Activated CD8-positive, alpha-beta memory T cell treated with anti-CD3 and anti-CD28 coated beads, Interleukin-2, amount 50 U/mL, for 48 hours (primary cell): Measurements from ENCODE around the gene ANKRD39.

Source experiments
- DNase-seq: peaks from one replicate; pipeline ENCODE4 v3.0.0-alpha.2; 2020

ANKRD39 gene

DNA sequence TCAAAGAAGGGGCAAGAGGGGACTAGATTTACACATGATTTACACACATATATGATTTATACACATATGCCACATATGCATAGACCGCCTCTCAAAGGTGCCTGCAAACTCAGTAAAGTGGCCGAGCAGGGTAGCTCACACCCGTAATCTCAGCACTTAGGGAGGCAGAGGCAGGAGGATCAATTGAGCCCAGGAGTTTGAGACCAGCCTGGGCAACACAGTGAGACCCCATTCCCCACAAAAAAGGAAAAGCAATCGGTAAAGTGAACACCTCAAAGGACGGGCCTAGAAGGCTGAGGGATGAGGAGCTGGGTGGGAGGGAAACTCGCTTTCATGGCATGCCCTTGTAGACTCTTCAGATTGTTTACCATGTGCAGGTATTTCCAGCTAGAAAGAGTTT lies 5.1 kb downstream of the ANKRD39 start:
- no peak for DNase-seq

DNA sequence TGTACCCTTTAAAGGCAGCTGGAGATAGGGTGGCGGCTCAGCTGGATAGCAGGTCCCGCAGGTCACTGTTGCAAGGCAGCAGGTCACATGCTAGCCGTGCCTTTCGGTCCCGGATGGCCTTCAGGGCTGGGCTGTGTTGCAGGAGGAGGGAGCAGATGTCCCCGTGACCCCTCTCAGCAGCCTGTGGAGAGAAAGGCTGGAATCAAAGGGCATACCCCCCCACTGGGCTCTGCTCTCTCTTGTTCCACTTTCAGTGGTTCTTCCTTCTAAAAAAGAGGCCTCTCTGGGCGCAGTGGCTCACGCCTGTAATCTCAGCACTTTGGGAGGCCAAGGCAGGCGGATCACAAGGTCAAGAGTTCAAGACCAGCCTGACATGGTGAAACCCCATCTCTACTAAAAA lies 9.6 kb downstream of the ANKRD39 start:
- no peak for DNase-seq

DNA sequence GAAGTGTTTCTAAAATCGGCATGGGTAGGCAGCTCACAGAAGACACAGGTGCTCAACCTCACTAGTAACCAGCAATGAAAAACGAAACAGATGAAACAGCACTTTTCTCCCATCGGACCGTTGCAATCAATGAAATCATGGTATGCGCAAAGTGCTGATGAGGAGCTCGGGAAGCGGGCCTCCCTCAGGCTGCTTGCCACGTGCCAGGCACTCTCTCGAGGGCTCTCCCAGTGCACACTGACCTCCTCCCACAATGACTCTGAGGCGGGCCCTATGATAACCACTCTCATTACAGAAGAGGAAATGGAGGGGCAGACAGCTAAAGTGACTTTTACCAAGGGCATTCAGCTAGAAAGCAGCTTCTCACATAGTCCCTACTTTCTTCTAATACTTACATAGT lies 10.2 kb downstream of the ANKRD39 start:
- no peak for DNase-seq

DNA sequence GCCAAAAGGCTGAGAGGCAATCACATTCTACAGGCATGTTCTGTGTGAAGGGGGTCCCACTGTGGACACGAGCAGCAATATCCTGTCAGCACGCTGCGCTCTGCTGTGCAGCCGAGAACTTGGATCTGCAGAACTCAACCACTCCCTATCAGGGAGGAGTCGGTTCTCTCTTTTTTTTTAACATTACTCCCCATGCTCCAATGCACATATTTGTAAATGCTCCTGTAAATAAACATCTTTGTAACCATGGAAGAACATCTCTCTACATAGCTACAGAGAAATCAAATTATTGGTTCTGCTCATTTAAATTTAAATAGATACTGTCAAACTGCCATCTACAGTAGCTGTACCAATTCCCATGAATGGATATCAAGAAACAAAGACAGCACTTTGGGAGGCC lies 11.0 kb downstream of the ANKRD39 start:
- no peak for DNase-seq

DNA sequence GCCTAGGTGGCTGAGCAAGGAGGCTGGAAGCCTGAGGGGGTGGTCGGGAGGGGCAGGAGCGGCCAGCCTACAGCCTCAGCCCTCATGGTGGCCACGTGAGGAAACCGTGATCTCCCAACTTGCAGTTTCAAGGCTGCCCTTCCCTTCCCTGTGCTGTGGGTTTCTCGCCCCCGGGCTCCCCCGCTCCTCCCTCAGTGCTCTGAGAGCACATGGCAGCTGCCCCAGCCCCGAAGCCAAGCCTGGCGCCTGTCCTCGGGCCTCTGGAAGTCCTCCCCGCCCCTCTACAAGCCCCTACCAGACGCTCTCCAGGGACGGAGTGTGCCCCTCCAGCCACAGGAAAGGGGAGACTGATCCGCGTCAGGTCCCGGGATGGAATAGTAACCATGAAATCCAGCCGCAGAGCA lies 13.4 kb downstream of the ANKRD39 start:
- DNase-seq, result peak; percentile 52

DNA sequence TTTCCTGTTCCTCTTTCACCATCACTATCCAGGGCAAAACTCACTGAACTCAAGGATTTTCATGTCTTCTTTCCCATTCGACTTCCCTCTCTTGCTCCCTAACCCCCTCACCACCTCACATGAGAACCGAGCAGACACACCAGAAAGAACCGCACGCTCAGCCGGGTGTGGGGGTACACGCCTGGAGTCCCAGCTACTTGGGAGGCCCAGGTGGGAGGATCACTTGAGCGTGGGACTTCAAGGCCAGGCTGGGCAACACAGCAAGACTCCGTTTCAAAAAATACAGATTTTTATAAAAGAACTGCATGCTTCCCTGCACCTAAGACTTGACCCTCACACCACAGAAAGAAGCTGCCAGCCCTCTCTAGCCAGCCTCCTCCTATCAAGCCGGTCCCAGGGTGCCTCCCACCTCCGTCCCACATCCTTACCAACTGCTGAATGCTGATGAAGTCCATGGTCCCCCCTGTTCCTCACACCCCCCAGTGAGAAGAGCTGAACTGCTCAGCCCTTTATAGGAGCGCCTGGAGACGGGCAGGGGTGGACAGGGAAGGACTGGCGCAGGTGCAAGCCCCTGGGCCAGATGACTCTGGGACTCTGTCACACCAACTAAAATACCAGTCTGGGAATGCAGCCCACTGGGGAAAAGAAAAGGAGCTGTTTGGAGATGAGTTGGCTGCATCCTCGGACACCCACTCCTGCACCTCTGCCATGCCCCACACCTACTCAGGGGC lies 14.1 kb downstream of the ANKRD39 start, which contains the start of gene ANKRD23:
Gene ANKRD23 (minus strand): TSS at position 484 of the 731 bp plus-strand sequence. CDS start 29 bp downstream, at position 455.
- DNase-seq, result no peak

DNA sequence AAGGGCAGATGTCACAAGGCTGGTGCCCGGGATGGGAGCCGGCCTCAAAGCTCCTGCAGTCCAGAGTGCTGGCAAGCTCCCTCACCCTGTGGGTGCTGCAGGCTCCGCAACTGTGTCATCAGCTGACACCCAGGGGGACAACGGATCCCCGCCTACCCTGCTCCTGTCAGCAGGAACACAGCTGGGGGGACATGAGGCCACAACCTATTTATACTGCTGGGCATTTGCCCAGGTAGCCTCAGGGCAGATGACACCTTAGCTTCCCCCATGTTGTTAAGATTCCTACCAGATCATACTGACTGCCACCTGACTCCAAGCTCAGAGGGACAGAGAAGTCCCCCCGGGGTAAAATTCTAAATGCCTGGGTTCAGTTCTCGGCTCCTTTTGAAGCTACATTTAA lies 15.2 kb downstream of the ANKRD39 start:
- no peak for DNase-seq

DNA sequence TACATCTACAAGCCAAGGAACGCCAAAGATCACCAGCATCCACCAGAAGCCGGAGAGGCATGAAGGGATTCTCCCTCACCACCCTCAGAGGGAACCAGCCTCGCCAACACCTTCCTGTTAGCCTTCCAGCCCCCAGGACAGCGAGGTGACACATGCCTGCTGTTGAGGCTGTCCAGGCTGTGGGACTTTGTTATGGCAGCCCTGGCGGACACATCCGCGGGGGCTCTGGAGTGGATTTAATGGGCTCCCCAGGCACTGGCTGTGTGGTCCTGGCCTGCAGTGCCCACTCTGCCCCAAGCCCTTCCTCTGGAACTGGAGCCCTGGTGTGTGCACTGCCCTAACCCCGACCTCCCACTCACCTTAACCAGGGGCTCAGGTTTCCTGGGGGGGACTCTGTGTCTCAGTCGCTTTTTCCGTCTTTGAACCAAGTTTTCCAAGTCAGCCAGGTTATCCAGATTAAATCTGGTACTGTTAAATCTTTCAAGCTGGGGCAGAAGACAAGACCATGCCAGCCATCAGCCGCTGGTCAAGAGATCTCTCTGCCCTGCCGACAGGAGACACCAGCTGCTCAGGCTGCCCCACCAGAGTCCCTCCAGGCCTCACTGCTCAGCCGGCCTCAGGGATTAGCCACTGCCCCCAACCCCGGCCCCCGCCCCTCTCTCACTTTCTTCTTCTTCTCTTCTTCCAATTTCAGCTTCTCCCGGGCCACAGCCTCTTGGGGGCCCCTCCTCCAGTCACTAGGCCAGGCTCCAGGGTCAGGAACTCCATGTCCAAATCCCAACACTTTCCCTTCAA lies 15.9 kb downstream of the ANKRD39 start:
- DNase-seq, result no peak

DNA sequence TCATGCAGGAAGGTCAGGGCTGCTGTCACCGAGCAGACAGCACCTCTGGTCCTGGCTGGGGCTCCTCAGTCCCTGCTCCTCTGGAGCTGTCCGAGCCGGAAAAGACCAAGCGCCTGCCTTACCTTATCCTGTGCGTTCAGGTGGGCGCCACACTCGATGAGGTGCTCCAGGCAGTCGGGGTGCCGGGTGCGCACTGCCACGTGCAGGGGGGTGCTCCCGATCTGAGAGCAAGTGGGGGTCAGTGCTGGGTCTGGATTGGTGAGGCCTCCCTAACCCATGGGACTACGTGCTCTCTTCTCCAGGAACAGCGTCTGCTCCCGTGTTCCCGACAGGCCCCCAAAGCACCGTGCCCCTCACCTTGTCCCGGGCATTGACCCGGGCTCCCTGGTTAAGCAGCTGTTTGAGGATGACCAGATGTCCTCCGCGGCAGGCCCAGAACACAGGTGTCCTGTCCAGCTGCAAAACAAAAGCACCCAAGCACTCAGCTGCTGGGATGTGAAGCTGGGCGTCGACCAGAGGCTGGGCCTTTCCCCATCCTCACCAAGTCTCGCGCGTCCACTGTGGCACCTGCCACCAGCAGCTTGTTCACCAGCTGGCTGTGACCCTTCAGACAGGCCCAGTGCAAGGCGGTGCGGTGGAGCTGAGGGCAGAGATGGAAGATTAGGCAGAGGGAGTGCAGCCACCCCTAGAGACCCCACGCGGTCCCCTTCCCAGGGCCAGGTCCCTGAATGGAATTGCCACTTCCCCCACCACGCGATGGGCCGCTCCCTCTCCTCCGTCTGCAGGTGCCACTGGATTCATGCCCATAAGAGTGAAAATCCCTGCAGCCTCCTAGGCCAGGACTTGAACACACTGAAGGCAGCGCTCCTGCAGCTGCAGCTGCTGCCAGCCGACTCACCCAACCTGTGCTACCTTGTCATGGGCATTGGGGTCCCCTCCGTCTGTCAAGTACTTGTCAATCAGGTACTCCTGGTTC lies 17.7 kb downstream of the ANKRD39 start:
- no peak for DNase-seq

DNA sequence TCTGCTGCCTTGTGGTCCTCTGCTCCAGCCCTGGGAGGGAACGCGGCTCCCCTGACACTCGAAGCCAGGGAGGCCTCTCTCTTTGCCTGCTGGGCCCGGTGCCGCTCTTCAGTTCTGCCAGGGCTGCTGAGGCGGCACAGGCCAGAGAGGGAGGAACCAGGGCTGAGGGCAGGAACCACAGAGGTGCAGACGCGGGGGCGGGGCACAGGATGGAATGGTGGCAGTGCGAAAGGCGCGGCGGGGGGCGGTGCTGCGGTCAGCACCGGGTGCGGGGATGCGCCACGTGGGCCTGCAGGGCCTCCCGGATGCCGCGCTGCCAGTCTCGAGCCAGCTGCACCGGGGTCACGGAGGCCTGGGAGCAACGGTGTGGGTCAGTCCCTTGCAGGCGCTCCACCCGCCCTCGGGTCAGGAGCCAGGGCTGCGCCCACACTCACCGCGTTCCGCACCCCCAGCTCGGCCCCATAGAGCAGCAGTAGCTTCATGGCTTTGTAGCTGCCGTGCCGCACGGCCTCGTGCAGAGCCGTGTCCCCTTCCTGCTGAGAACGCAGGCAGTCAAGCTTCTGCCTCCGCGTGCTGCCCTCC lies 18.4 kb downstream of the ANKRD39 start:
- DNase-seq, result peak; percentile 87

DNA sequence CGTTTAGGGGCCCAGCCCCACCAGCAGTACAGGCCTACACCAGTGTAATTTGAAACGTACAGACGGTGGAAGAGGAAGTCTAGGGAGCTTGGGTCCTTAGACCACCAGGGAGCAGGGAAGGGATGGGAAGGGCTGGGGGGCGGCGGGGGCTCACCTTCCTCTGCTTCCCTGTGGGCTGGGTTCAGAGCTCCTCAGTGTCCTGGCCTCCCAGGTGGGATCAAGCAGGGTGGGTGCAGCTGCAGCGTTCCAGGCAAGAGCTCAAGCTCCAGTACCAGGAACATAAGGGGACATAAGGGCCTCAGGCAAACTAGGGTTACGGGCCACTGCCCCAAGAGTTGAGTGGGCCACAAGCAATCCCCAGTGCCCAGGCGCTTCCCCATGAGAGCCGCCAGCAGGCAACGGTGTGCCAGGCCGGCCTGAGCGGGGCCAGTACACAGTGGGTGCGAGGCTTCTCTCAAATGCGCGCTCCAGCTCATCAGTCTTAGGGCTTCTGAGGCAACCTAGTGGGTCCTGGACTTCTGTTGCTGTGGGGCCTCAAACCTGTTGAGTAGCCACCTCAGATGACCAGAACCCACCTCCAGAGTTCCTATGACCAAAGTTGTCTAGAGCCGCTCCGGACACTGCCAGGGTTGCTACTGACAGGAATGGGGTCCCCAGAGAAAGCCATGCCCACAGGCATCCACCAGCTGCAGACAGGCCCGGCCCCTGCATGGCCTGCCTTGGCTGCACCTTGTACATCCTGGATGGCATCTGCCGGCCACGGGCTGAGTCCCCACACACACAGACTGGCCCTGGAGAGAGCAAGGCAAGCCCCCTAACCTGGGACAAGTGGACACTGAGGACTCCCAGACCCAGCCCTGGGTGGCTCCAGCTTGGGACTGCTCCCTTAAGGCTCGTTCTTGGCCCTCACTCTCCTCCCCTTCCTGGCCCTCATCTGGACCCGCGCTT lies 19.2 kb downstream of the ANKRD39 start:
- DNase-seq, result peak; percentile 51

DNA sequence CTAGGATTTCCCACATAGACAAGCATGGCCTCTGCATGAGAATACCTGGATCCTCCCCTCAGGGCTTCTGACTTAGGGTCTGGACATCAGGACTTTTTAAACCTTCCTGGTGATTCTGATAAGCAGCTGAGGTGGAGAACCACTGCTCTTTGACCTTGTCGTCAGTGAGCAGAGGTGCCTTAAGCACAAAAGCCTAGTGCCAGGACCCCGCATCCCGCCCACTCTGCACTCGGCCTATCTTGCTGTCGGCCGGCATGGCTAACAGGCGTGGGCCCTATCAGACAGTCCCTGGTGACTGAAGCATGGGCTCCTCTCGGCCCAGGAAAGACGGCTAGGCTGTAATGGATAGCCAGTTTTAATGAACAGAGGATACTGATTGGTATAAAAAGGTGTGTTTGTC lies 20.2 kb downstream of the ANKRD39 start:
- DNase-seq, result no peak

DNA sequence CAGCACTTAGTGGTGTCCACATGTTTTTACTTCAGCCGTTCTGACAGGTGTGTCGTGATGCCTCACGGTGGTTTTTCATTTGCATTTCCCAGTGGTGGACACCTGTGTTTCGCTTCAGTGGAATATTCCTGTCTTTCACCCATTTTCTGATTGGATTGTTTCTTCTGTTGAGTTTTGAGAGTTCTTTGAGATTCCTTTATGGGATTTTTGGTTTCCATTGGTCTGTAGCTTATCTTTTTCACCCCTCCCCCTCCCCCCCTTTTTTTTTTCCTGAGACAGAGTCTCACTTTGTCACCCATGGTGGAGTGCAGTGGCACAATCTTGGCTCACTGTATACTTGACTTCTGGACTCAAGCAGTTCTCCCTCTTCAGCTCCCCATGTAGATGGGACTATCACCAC lies 22.0 kb downstream of the ANKRD39 start:
- no peak for DNase-seq

DNA sequence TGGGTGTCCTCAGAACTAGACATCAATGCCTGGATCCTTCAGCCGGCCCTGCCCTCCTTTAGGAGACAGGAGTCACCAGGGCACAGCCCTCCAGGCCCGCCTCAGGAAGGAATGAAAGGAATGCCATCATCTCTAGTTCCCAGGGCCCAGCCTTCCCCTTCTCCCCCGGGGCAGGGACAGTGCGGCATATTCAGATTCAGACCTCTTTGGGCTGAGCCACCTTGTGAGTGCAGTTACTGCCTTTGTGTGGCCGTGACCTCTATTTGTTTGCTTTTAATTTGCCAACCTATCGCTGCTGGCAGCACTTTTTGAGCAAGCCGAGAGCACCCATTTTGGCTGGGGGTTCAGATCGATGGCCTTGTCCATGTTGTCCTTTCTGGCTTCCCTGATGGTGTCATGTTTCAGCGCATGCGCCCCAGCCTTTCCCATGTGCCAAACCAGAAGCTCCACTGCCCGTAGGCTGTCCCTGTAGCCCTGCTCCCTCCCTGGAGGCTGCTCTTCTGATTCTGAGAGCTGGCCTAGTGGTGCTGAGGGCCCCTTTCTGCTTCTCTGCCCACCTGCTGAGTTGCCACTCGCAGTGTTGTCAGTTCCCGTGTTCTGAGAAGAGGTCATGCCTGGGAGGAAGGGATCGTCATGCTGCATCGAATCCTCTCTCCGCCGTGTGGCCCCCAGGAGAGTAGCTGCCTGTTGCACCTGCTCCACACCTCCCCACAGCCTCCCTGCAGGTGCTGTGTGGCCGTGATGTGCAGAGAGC lies 24.9 kb downstream of the ANKRD39 start:
- no peak for DNase-seq

DNA sequence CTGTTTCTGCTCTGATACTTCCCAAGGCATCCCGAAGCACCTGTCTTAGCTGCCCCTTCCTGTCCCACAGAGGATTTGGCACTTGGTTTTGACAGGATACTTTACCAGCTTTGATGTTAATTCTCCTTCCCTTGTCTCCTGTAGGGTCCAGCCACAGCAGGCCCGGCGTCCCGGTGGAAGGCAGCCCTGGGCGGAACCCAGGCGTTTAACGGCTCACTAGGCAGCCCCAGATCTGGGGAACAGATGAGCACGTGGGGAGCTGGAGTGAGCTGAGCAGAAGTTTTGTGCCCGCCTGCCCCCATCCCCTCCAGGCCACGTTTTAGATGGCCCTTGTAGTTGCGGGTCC lies 25.4 kb downstream of the ANKRD39 start:
- no peak for DNase-seq

DNA sequence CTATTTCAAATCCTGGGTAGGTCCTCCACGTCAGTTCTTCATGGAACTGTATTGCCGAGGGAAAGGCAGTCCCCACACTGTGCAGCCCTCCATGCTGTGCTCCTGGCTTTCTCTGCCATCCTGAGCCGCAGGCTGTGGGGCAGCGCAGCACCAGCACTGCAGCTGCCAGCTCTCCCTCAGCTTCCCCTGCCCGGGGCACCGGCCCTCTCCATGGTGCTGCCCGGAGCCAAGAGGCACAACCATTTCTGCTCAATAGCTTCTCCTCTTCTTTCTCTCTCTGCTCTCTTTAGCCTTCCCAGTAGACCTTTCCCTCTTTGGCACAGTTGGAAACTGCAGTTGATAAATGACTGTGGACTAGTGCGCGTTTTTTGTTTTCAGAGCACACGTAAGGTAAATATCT lies 26.1 kb downstream of the ANKRD39 start:
- DNase-seq, result no peak

DNA sequence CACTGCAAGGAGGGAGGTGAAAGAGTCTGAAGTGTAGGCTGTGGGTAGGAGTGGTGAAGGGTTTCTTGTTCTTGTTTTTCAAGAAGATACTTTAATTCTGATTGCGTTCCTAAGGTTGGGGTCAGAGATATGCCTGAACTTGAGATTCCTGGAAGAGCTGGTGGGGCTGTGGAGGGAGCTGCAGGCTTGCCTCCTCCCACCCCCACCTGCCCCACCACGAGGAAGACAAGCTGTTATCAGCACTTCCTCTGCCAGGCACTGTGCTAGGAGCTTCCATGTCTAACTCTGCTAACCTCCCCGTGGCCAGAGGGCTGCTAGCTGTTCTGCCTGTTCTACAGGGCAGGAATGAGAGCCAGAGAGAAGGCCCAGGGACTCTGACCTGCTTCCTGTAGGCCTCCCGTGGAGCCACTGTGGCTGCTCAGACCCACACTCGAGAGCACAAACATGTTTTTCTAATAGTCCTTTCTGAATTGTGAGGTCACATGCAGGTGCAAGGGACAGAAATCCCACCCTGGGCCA lies 27.7 kb downstream of the ANKRD39 start:
- no peak for DNase-seq

DNA sequence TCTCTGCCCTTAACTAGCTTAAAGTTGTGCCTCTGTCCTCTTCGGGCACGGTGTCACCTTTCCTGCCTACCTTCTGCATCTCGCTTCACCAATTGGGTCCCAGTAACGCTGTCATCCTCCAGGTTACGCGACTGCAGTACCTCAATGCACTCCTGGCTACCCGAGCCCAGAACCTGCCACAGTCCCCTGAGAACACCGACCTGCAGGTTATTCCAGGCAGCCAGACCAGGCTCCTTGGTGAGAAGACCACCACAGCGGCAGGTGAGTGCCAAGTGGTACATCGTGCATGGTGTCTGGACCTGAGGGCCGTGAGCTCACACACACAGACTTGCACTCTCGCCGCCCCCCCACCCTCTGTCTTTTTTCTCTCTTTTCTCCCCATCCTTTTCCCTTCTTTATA lies 28.9 kb downstream of the ANKRD39 start:
- DNase-seq, result no peak

DNA sequence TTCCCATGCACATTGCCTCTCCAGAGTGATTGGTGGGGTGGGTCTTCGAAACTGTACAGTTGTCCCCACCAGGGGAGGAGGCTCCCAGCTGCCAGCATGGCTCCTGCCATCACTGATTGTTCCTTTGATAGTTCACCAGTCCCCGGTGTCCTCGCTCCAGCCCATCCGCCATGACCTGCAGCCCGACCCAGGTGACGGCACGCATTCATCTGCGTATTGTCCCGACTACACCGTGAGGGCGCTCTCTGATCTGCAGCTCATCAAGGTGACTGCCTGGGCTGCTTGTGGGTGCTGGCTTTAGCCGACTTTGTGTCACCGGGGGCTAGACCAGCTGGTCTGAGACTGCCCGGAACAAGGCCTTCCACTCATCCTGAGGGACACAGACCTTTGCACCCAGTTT lies 29.4 kb downstream of the ANKRD39 start:
- no peak for DNase-seq

DNA sequence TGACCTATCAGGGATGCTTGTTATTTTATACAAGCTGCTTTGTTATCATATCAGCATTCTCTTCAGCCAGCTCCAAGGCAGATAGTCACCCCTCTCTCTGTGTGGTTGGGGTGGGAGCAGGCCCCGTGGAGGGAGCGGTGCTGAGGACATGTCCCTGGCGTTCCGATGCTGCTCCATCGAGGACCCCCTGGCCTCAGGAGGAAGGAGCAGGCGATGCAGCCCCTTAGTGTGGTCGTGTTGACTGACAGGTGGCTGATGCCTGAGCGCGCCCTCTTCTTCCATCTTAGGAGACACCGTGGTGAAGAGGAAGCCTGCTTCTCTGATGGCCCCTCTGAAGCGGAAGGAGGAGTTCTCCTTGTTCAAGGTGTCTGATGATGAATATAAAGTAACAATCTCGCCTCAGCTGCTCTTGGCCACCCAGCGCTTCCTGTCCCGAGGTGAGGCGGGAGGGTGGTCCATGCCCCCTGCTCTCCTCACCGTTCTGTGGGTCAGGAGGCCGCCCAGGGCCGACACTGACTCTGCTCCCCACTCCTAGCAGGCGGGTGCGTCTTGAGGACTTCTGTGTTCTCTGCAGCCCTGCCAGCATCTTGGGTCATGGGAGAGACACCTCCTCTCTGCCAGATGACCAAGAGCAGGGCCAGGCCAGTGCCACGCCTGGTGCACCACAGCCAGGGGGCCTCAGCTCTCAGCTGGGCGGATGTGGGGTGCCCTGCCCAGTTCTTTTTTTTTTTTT lies 31.1 kb downstream of the ANKRD39 start:
- DNase-seq, result no peak
